ENCODE measurements around the gene CABP4.

Gene CABP4

DNA sequence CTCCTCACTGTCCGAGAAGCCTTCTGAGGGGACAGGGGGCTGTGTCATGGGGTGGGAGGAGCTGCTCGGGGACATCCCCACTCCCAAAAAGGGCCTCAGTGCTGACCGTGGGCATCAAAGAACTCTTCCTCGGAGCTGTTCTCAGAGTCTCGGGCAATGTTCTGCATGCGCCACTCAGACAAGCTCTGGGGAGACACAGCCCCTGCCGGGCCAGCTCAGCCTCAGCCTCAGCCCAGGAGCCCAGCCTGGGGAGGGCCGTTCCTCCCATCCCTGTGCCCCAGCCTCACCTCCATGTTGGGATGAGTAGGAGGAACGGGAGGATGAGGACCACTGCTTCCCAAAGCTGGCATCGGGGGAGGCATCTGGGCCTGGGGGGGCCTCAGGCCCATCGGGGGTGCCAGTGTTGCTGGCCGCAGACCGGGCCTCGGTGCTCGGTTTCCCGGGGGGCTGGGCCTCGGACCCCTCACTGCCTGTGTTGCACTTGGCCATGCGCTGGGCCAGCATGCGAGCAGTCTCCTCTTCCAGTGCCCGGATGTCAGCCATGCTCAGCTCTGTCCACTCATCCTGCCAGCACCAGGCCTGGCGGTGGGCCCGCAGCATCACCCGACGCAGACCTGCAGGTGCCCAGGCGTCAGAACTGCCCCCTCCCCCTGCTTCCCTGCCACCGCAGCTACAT is 44.8 kb downstream of the CABP4 start:
- Histone ChIP-seq H3K4me3 (replicated peaks; ENCODE audit: insufficient read depth, low read length) (no peak overlapping the region), H3K27me3 (ENCODE audit: insufficient read depth, poor library complexity, severe bottlenecking) (no peaks in the 10 kb centered on the region), H3K27ac (replicated peaks) (no peak overlapping the region)
- TF ChIP-seq SPI1 (IDR thresholded peaks at IDR 0.05; ENCODE audit: borderline replicate concordance, low read depth) = no peak
- no peak for TF ChIP-seq REST (IDR thresholded peaks at IDR 0.05; ENCODE audit: insufficient replicate concordance, low read depth)
- TF ChIP-seq POLR2AphosphoS5 (IDR thresholded peaks at IDR 0.05; ENCODE audit: low read depth) = no peak
- TF ChIP-seq GABPA (IDR thresholded peaks at IDR 0.05; ENCODE audit: low read depth) = no peak
- TF ChIP-seq, protein P1, sequence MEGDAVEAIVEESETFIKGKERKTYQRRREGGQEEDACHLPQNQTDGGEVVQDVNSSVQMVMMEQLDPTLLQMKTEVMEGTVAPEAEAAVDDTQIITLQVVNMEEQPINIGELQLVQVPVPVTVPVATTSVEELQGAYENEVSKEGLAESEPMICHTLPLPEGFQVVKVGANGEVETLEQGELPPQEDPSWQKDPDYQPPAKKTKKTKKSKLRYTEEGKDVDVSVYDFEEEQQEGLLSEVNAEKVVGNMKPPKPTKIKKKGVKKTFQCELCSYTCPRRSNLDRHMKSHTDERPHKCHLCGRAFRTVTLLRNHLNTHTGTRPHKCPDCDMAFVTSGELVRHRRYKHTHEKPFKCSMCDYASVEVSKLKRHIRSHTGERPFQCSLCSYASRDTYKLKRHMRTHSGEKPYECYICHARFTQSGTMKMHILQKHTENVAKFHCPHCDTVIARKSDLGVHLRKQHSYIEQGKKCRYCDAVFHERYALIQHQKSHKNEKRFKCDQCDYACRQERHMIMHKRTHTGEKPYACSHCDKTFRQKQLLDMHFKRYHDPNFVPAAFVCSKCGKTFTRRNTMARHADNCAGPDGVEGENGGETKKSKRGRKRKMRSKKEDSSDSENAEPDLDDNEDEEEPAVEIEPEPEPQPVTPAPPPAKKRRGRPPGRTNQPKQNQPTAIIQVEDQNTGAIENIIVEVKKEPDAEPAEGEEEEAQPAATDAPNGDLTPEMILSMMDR (IDR thresholded peaks at IDR 0.05; ENCODE audit: insufficient read depth, low read length) = no peak
- DNase-seq (ENCODE audit: low read depth in 1 of 2, low spot score in 1 of 2) = no peak

DNA sequence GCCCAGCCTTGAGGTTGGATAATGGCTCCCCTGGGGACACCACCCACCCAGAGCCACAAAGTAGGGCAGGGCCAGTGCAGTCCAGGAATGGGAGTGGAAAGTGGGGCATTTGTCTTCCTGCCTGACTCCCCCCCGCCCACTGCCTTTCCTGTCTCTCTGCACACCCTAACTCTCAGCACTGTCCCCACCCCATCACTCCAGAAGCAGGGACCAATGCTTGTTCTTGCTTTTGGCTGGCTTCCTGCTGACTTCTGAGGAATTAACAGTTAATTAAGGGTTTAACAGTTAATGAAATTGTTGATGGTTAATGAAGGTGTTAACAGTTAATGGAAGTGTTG is 45.3 kb downstream of the CABP4 start:
- no peak overlapping the region for H3K27ac ChIP-seq (replicated peaks)
- no peak for DNase-seq (ENCODE audit: low read depth in 1 of 2, low spot score in 1 of 2)

More for the DNA sequence above, 45.3 kb downstream of the CABP4 start:
- TF ChIP-seq GABPA (IDR thresholded peaks at IDR 0.05; ENCODE audit: low read depth) (no peak), POLR2AphosphoS5 (IDR thresholded peaks at IDR 0.05; ENCODE audit: low read depth) (no peak), REST (IDR thresholded peaks at IDR 0.05; ENCODE audit: insufficient replicate concordance, low read depth) (no peak)
- TF ChIP-seq, protein P1 (IDR thresholded peaks at IDR 0.05; ENCODE audit: insufficient read depth, low read length) = no peak
- H3K4me3 ChIP-seq (replicated peaks; ENCODE audit: insufficient read depth, low read length) = no peak overlapping the region
- H3K27me3 ChIP-seq (ENCODE audit: insufficient read depth, poor library complexity, severe bottlenecking) = no peaks in the 10 kb centered on the region

All from HL-60 (cell line).